GM18502 (cell line): ENCODE results near the gene CALN1.

Experiments
- ATAC-seq: cut with Tn5 transposase; IDR thresholded peaks from one replicate; pipeline ENCODE4 v1.9.1; 2021; ENCODE audit warnings: mild to moderate bottlenecking; ENCODE audit not compliant: unreplicated experiment, poor library complexity

CALN1 gene

DNA sequence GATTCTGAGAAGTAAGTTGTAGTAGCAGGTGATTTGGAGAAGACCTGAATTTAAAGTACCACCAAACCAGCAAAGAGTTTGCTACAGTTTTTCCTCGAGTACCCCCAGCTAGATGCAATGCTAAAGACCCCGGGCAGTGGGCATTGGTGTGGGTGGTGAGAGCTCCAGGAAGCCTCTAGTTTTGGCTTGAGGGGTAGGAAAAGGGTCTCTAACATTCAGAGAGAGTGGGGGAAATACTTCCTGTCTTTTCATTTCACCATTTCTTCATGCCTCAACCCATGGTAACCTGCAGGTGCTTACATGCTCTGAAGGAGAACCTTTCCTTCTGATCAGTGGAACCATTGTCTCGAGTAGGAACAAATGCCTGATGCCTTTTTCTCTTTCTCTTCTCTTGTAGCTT, 352.2 kb downstream of the CALN1 start:
- ATAC-seq = no peak

DNA sequence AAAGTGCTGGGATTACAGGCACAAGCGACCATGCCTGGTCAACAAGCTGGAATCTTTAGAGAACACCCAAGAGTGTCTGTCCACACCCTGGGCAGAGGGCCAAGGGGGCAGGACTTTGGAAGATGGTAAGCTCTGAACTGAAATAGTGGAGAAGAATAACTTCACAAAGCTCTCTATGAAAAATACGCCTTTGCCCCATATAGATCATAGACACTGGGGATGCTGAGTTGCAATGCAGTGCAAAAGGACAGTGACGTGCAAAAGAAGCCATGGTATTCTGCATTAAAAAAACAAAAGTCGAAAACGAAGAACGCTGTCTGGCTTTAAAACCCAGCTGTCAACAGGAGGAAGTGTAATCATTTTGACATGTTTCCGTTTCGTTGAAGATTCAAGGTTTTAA, 353.6 kb downstream of the CALN1 start:
- no peak for ATAC-seq

GRCh38 chr7:72057796-72058195, 354.3 kb downstream of the CALN1 start:
- no peak for ATAC-seq

DNA sequence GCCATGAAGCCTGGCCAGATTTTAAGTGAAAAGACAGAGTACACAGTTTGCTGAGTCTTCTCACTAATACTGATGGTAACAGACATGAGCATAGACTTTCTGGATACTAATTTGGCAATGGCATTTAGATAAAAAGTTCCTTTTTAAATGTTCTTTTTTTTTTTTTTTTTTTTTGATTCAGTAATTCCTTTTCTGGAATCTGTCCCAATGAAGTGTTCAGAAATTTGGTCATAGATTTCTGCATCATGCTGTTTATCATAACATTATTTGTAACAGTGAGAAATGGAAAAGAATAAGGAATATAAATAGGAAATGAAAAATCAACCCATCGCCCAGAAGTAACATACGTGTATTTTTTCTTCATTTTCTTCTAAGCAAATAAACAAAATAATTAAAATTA, 354.9 kb downstream of the CALN1 start:
- ATAC-seq = no peak

DNA sequence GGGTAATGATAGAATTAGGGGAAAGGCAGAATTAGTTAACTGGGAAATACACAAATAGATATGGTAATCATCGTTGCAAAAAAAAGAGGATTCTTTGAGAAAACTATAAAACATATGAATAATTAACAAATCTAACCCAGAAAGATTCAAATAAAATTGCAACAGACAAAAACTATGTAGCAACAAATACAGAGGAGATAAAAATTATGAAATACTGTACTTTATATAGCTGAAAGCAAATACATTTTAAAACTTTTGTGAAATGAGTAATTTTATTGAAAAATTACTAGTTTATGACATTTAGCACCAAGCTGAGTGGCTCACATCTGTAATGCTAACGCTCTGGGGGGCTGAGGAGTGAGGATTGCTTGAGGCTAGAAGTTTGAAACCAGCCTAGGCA, 356.7 kb downstream of the CALN1 start:
- no peak for ATAC-seq

GRCh38 chr7:72053292-72053691, 358.8 kb downstream of the CALN1 start:
- ATAC-seq = no peak

GRCh38 chr7:72048420-72048819, 363.7 kb downstream of the CALN1 start:
- no peak for ATAC-seq

GRCh38 chr7:72042855-72043254, 369.3 kb downstream of the CALN1 start:
- no peak for ATAC-seq

GRCh38 chr7:72040641-72041040, 371.5 kb downstream of the CALN1 start:
- no peak for ATAC-seq

DNA sequence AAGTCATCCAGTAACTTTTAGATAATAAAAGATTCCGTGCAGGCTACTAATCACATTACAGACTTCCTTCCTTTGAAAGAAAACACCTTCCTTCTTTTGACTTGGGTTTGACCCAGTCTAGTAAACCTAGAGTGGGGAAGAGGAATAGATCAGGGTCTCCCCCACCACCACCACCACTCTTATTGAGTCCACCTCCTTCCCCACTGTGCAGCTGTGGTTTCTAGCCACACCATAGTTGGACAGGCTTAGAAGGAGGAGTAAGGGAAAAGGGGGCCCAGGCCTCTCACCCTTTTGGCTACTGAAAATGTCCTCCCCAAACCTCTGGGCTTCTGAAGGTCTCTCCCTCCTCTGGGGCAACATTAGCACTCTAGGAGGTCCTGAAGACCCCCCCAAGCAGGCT, 372.7 kb downstream of the CALN1 start:
- no peak for ATAC-seq

GRCh38 chr7:72038022-72038732, 374.0 kb downstream of the CALN1 start:
- no peak for ATAC-seq

DNA sequence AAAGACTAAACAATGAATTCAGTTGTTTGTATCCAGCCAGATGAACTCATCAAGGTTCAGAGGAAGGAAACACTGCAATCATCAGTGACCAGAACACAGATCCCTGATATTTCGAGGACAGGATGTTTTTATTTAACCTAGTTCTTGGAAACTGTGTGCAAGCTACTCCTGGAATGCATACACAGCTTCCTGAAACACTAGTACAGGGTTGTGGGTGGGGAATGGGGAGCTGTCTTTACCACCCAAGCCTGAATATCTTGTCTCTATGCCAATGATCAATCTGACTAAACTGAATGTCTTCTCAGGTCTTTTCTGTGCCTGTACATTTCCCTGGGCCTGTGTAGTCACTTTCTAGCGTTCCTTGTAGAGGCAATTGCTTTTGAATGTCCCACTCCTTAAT, 374.6 kb downstream of the CALN1 start:
- no peak for ATAC-seq

DNA sequence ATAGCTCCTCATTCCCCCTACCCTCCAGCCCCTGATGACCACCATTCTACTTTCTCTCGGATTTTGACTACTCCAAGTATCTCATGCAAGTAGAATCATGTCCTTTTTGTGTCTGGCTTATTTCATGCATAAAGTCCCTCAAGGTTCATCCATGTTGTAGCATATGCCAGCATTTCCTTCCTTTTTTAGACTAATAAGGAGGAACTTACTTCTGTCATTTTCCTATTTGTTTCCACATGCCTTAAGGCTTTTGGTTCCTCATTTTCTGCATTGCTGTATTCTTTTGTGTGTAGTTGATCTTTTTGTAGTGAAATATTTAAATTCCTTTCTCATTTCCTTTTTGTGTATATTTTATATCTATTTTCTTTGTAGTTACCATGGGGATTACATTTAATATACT, 376.9 kb downstream of the CALN1 start:
- no peak for ATAC-seq

DNA sequence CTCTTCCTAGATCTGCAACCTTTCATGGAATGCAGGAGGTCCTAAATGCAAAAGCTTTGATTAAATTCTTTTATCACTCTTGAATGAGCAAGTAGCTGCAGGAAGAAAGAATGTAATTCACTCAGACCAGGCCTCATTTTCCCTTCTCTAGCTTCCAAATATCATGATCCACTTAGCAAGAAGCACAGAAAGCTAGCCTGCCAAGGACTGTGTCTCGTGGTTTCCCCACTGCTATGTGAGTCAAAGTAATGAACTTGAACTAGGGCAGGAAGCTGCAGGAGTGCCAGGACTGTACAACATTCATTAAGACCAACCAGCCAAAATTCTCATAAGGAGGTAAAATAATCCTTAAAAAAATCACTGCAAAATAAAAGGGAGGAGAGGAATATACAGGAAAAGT, 379.2 kb downstream of the CALN1 start:
- ATAC-seq = no peak

GRCh38 chr7:72030994-72031667, 381.0 kb downstream of the CALN1 start:
- no peak for ATAC-seq

DNA sequence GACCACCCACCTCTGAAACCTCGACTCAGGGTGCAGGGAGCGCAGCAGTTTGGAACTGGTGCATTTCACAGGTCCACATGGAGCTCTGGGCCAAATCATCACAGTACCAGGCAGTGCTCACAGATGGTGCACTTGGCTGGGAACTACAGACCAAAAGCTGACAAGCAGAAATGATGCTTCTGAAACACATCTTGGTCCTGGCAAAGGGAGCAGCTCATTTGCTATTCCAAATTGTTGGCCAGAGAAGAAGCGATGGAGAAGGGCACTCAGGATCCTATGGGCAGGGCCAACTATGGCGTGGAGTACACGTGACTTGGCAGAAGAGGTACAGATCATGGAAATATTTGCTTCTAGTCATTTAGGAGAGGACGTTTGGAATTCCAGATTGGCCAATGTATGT, 383.9 kb downstream of the CALN1 start:
- no peak for ATAC-seq

- no peak for ATAC-seq
Measured at GRCh38 chr7:72025381-72025960, 386.7 kb downstream of the CALN1 start.

- ATAC-seq = no peak
Measured at GRCh38 chr7:72023926-72024325, 388.2 kb downstream of the CALN1 start.

DNA sequence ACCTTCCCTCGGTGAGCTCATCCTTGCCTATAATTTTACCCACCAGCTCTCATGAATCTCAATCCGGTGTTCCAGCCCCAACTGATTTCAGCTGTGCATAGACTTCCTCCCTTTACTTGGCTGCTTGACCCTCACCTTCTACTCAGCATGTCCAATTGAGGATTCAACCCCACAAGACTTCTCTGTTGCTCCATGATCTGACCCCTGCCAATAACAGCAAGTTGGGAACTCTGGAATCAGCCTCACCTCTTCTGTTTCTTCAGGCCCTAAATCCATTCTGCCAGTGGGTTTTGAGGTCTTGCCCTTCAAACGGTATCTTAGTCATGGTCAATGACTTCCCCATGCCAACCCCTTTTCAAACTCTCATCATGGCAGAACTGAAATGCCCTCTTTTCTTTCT, 390.4 kb downstream of the CALN1 start:
- ATAC-seq = no peak

DNA sequence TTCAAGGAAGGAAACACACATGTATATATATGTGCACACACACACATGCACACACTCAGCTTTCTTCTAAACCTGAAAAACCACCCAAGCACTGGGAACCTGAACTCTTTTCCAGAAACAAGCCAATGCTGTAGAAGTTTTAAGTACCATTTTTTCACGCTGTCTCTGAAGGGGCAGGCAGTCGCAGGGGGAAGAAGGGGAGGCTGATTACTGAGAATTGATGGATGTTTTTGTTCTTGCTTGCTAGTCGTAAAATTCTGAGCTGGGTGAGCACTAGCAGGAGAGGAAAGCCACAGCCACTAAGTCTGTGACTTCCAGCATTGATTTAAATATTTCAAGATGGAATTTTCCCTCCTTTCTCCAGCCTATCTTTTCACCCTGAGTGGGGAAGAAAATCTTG, 391.8 kb downstream of the CALN1 start:
- ATAC-seq = no peak

GRCh38 chr7:72019436-72019835, 392.7 kb downstream of the CALN1 start:
- no peak for ATAC-seq

DNA sequence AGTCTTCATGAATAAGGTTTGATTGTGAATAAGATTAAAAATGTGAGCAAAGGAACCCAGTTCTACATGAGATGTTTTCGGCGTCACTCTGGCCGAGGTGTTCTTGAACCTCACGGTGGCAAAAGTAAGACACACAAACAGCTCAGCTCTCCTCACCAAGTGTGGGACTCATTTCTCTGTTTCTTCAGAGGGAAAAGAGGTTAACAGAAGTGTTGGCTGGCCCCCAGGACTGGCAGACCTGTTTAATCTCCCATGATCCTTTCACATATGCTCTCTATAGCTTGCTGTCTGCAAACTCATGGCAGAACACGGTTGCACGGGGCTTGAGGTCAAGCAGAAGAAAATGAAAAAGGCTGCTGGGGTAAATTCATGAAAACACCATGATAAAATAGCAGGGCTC, 394.4 kb downstream of the CALN1 start:
- ATAC-seq = no peak
